OCI-LY1 (cell line): Measurements from ENCODE around the gene SLC5A4.

ENCODE experiments used
- EZH2 ChIP-seq: fragments of 200-600 bp; sonication (generic), shearing (Covaris generic); IDR thresholded peaks from 2 replicates; pipeline ENCODE4 v1.8.0; 2017; ENCODE audit warnings: borderline replicate concordance, mixed run types, mild to moderate bottlenecking, antibody characterized with exemption, low read length, moderate library complexity, mixed read lengths
- TF ChIP-seq, protein P1 (sequence below): fragments of 200-600 bp; sonication (generic), shearing (Covaris generic); IDR thresholded peaks from 2 replicates; pipeline ENCODE4 v1.5.1; 2017; ENCODE audit warnings: mild to moderate bottlenecking, antibody characterized with exemption, low read length, moderate library complexity, mixed read lengths

DNA sequence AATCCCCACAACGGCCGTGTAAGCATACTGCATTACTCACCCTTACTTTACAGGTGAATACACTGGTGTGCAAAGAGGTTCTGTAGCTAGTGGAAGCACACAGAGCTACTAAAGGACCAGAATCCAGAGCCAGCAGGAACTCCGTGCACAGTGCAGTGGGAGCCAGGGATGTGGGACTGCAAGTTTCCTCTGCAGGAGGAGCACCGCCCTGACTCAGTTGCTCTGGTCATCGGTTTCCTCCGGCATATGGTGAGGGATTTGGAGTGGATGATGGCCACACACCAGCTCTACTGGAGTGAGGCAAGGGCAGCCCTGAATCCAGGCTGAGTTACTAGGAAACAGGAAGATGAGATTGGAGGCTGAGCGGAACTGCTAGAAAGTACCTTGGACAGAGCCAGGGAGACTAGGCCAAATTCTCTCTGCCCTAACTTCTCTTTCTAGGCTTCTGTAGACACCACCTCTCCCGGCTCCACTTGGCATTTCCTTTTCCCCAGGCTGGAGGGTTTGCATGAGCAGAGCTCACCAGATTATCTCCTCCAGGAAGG is 77.9 kb downstream of the SLC5A4 start:
- TF ChIP-seq, protein P1, sequence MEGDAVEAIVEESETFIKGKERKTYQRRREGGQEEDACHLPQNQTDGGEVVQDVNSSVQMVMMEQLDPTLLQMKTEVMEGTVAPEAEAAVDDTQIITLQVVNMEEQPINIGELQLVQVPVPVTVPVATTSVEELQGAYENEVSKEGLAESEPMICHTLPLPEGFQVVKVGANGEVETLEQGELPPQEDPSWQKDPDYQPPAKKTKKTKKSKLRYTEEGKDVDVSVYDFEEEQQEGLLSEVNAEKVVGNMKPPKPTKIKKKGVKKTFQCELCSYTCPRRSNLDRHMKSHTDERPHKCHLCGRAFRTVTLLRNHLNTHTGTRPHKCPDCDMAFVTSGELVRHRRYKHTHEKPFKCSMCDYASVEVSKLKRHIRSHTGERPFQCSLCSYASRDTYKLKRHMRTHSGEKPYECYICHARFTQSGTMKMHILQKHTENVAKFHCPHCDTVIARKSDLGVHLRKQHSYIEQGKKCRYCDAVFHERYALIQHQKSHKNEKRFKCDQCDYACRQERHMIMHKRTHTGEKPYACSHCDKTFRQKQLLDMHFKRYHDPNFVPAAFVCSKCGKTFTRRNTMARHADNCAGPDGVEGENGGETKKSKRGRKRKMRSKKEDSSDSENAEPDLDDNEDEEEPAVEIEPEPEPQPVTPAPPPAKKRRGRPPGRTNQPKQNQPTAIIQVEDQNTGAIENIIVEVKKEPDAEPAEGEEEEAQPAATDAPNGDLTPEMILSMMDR, result no peak
- no peak for TF ChIP-seq EZH2
